ENCODE results near the gene XPNPEP1. TPM values are rescaled to one million over a fixed set of nuclear protein-coding genes. Genes with fewer than 3 reads are reported as not detected.

XPNPEP1 gene
- total RNA-seq (10 to 100 TPM; 50.3 to 54.3 TPM), total RNA-seq (39.6 to 129 (median 61.3) reads per million in 172 experiments)
- 30.0 TPM for polyA plus RNA-seq (2013, experiment 1 of 2)
- polyA plus RNA-seq (2013, experiment 2 of 2) = 34.3 TPM

DNA sequence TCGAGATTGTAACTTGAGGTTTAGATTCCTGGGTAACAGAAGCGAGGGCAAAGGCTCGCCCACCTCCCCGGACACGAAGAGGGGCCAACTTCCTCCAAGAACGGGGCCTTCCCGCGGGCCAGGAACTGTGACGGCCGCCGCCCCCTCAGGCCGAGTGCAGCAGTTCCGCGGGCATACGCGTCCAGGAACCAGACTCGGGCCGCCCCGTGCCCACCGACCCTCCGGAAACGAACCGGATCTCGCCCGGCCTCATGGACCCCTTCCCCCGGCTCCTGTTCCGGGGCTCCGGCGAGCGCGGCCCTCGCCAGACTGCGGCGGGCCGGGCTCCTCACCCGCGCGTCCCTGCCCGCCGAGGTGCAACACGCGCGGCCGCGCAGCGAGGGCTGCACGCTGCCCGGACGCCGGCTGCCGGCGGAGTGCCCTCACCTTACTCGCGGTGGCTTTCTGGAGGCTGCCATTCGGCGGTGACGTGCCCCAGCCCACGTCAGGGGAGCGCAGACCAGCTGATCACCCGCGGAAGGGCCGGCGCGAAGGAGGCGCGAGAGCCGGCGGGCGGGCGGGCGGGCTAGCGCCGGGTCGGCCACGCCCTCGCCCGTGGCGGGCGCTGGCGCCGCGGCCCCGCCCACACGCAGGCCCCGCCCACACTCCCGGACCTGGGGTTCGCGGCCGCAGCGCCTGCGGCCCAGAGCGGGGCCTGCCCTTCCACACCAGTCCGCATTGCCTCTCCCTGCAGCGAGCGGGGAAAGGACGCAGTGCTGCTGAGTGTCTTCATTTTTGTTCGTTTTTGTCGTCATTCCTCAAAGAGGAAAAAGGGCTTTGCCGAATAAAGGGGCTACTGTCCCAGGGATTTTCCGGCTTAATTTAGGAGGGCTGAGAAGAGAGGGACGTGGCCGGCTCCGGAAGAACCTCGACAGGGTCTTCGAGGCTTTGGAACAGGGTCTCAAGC is at the start of gene XPNPEP1:
Gene XPNPEP1, minus strand, starts transcription at position 536 of the 946 bp plus-strand sequence. Its CDS starts 78 bp downstream, at position 458.
- no peaks in the 10 kb centered on the region for H3K27me3 ChIP-seq (ENCODE audit: control insufficient read depth in 1 of 2, insufficient read depth in 2 of 2, low read length in 2 of 2)
- H3K27me3 Mint-ChIP-seq = no peaks in the 10 kb centered on the region
- peak within 1 kb of the TSS; percentile 63 to 83 for H3K27ac ChIP-seq (ENCODE audit: low read depth in 1 of 2, low read length in 2 of 2)
- H3K36me3 Mint-ChIP-seq (ENCODE audit: low read depth) = no peaks in the 10 kb centered on the region
- peak; percentile 48 to 94 (median 68) for DNase-seq
- POLR2A ChIA-PET = interaction anchor here (0.7 to 1.6 kb wide), 5 partner anchors 10 to 39 kb away, joined by 3 to 15 read pairs (median 6); no protein-coding TSS in a partner anchor
- CTCF ChIA-PET = no interaction called here
- peak within 1 kb of the TSS; percentile 91 for H3K4me3 Mint-ChIP-seq
- H3K27ac Mint-ChIP-seq = peak within 1 kb of the TSS; percentile 93
- H3K4me3 ChIP-seq (ENCODE audit: low read length) = peak within 1 kb of the TSS; percentile 87
- no peaks in the 10 kb centered on the region for H3K36me3 ChIP-seq (ENCODE audit: insufficient read depth, low read length)
- peaks cover 39% of the 10 kb centered on the region for H3K4me1 ChIP-seq (ENCODE audit: insufficient read depth, low read length)
- no peaks in the 10 kb centered on the region for H3K9me3 Mint-ChIP-seq
- no peaks in the 10 kb centered on the region for H3K9me3 ChIP-seq (ENCODE audit: control insufficient read depth in 1 of 2, insufficient read depth in 1 of 2, low read length in 2 of 2)
- TF ChIP-seq, protein P1, sequence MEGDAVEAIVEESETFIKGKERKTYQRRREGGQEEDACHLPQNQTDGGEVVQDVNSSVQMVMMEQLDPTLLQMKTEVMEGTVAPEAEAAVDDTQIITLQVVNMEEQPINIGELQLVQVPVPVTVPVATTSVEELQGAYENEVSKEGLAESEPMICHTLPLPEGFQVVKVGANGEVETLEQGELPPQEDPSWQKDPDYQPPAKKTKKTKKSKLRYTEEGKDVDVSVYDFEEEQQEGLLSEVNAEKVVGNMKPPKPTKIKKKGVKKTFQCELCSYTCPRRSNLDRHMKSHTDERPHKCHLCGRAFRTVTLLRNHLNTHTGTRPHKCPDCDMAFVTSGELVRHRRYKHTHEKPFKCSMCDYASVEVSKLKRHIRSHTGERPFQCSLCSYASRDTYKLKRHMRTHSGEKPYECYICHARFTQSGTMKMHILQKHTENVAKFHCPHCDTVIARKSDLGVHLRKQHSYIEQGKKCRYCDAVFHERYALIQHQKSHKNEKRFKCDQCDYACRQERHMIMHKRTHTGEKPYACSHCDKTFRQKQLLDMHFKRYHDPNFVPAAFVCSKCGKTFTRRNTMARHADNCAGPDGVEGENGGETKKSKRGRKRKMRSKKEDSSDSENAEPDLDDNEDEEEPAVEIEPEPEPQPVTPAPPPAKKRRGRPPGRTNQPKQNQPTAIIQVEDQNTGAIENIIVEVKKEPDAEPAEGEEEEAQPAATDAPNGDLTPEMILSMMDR (IDR thresholded peaks at IDR 0.05) = no peak
- H3K4me1 Mint-ChIP-seq (ENCODE audit: low read depth) = peaks cover 53% of the 10 kb centered on the region
- intact Hi-C loops (cut with DNase I, micrococcal nuclease) = loop anchor here in 1 of 2 experiments (2.0 to 5.0 kb wide), 2 partner anchors 84 to 304 kb away; partner anchors contain the start of gene ADD3
- ATAC-seq (ENCODE audit: poor library complexity) = peak; percentile 88

DNA sequence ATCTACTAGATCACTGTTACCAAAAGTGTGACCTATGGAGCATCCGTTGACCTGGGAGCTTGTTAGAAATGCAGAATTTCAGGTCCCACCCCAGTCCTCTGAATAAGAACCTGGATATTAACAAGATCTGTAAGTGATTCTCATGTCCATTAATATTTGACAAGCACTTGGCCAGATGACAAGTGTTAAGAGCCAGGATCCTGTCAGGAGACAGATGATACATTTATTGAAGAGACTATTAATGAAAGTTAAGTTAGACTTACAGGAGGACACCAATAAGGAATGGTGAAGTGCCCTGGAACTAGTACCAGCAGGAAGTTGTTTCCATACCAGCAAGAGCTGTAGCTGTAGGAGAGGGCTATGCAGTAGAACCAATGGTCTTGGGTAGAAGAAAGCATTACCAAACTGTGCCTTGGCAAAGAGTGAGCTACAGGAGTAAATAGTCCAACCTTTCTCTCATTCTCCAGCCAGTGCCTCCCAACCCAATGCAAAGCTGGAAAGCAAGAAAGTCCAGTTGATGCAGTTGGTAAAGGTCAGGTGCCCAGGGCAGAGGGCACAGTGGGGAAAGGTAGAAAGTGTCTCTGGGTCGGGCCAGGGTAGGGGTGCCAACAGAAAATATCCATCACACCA is 49.2 kb upstream of the XPNPEP1 start:
- ChIA-PET POLR2A (no interaction called here), CTCF (no interaction called here)
- no peaks in the 10 kb centered on the region for H3K27me3 ChIP-seq (ENCODE audit: control insufficient read depth in 1 of 2, insufficient read depth in 2 of 2, low read length in 2 of 2)
- Mint-ChIP-seq H3K4me3 (no peak overlapping the region), H3K27me3 (peaks cover 5% of the 10 kb centered on the region), H3K27ac (no peak overlapping the region), H3K4me1 (ENCODE audit: low read depth) (no peaks in the 10 kb centered on the region), H3K36me3 (ENCODE audit: low read depth) (no peaks in the 10 kb centered on the region), H3K9me3 (no peaks in the 10 kb centered on the region)
- no peak overlapping the region for H3K27ac ChIP-seq (ENCODE audit: low read depth in 1 of 2, low read length in 2 of 2)
- no peak overlapping the region for H3K4me3 ChIP-seq (ENCODE audit: low read length)
- TF ChIP-seq, protein P1 (IDR thresholded peaks at IDR 0.05) = no peak
- H3K4me1 ChIP-seq (ENCODE audit: insufficient read depth, low read length) = no peaks in the 10 kb centered on the region
- no peaks in the 10 kb centered on the region for H3K9me3 ChIP-seq (ENCODE audit: control insufficient read depth in 1 of 2, insufficient read depth in 1 of 2, low read length in 2 of 2)
- intact Hi-C loops (cut with DNase I, micrococcal nuclease) = no loop called here
- no peak for DNase-seq
- ATAC-seq (ENCODE audit: poor library complexity) = no peak
- H3K36me3 ChIP-seq (ENCODE audit: insufficient read depth, low read length) = no peaks in the 10 kb centered on the region

DNA sequence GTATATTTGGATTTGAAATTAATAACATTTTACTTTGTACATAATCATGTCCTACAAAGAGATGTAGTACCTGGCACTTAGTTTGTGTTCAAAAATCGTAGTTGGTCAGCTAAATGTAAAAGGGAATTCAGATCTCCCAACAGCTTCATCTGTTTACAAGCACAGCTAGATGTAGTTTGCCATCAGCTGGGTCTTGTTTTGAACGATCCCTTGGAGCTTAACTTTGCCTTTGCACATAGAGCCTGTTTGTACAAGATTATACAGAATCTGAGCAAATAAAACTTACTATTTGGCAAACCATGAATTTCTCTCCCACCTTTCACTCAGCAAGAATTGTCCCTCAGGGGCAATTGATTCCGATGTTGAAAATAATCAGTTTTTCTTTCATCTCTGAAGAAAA is 48.3 kb upstream of the XPNPEP1 start:
- no peak for DNase-seq
- Histone ChIP-seq H3K9me3 (ENCODE audit: control insufficient read depth in 1 of 2, insufficient read depth in 1 of 2, low read length in 2 of 2) (no peaks in the 10 kb centered on the region), H3K36me3 (ENCODE audit: insufficient read depth, low read length) (no peaks in the 10 kb centered on the region), H3K4me3 (ENCODE audit: low read length) (no peak overlapping the region), H3K27me3 (ENCODE audit: control insufficient read depth in 1 of 2, insufficient read depth in 2 of 2, low read length in 2 of 2) (no peaks in the 10 kb centered on the region), H3K4me1 (ENCODE audit: insufficient read depth, low read length) (no peaks in the 10 kb centered on the region), H3K27ac (ENCODE audit: low read depth in 1 of 2, low read length in 2 of 2) (no peak overlapping the region)
- TF ChIP-seq, protein P1 (IDR thresholded peaks at IDR 0.05) = no peak
- no peaks in the 10 kb centered on the region for H3K36me3 Mint-ChIP-seq (ENCODE audit: low read depth)
- ChIA-PET POLR2A (no interaction called here), CTCF (no interaction called here)
- H3K4me3 Mint-ChIP-seq = no peak overlapping the region
- no peaks in the 10 kb centered on the region for H3K9me3 Mint-ChIP-seq
- intact Hi-C loops (cut with DNase I, micrococcal nuclease) = no loop called here
- ATAC-seq (ENCODE audit: poor library complexity) = no peak
- no peaks in the 10 kb centered on the region for H3K4me1 Mint-ChIP-seq (ENCODE audit: low read depth)
- H3K27me3 Mint-ChIP-seq = peaks cover 5% of the 10 kb centered on the region
- no peak overlapping the region for H3K27ac Mint-ChIP-seq
